Measurements from ENCODE around the gene CKB. TPM values are rescaled to one million over a fixed set of nuclear protein-coding genes. Genes with fewer than 3 reads are reported as not detected.
"Not testable (repeated sequence)": the region's sequence is repeated elsewhere in the genome, so short reads cannot be mapped to it uniquely, and the experiment has no call there.

CKB gene
- total RNA-seq, 2 donors from 2014 or later: 4.5 to 13.4 TPM

- peaks cover 9% of the 10 kb centered on the region for H3K36me3 Mint-ChIP-seq (ENCODE audit: low read depth)
Measured at GRCh38 chr14:103528146-103528586, 5.5 kb upstream of the CKB start.

GRCh38 chr14:103527408-103528145, 4.9 kb upstream of the CKB start:
- Mint-ChIP-seq H3K27me3 (no peaks in the 10 kb centered on the region), H3K4me1 (peaks cover 15% of the 10 kb centered on the region), H3K4me3 (peak overlapping the region; percentile 91), H3K36me3 (ENCODE audit: low read depth) (peaks cover 9% of the 10 kb centered on the region), H3K27ac (peak overlapping the region; percentile 94), H3K9me3 (no peaks in the 10 kb centered on the region)
- peak; percentile 86 for ATAC-seq (replicated peaks)

More at GRCh38 chr14:103528146-103528586, 5.5 kb upstream of the CKB start:
- H3K4me1 Mint-ChIP-seq: peaks cover 15% of the 10 kb centered on the region
- peak overlapping the region; percentile 91 for H3K4me3 Mint-ChIP-seq
- ATAC-seq (replicated peaks): no peak
- no peaks in the 10 kb centered on the region for H3K9me3 Mint-ChIP-seq
- no peaks in the 10 kb centered on the region for H3K27me3 Mint-ChIP-seq
- H3K27ac Mint-ChIP-seq: peak overlapping the region; percentile 97

GRCh38 chr14:103526914-103527248, 4.3 kb upstream of the CKB start:
- H3K4me3 Mint-ChIP-seq: peak overlapping the region; percentile 91
- H3K27ac Mint-ChIP-seq: peak overlapping the region; percentile 94
- no peaks in the 10 kb centered on the region for H3K27me3 Mint-ChIP-seq
- peaks cover 15% of the 10 kb centered on the region for H3K4me1 Mint-ChIP-seq
- H3K9me3 Mint-ChIP-seq: no peaks in the 10 kb centered on the region
- ATAC-seq (replicated peaks): no peak
- peaks cover 9% of the 10 kb centered on the region for H3K36me3 Mint-ChIP-seq (ENCODE audit: low read depth)

- ATAC-seq (replicated peaks): no peak
- Mint-ChIP-seq H3K9me3 (no peaks in the 10 kb centered on the region), H3K27me3 (no peaks in the 10 kb centered on the region), H3K36me3 (ENCODE audit: low read depth) (peaks cover 9% of the 10 kb centered on the region), H3K27ac (no peak overlapping the region), H3K4me1 (peaks cover 15% of the 10 kb centered on the region), H3K4me3 (no peak overlapping the region)
Measured at GRCh38 chr14:103526247-103526913, 3.8 kb upstream of the CKB start.

GRCh38 chr14:103525430-103526246, 3.0 kb upstream of the CKB start:
- H3K4me1 Mint-ChIP-seq: peaks cover 12% of the 10 kb centered on the region
- H3K36me3 Mint-ChIP-seq (ENCODE audit: low read depth); H3K27ac Mint-ChIP-seq; H3K27me3 Mint-ChIP-seq; H3K9me3 Mint-ChIP-seq; ATAC-seq (replicated peaks); H3K4me3 Mint-ChIP-seq: not testable (repeated sequence)

- ATAC-seq (replicated peaks): no peak
- H3K4me3 Mint-ChIP-seq: no peak overlapping the region
- peaks cover 12% of the 10 kb centered on the region for H3K4me1 Mint-ChIP-seq
- no peak overlapping the region for H3K27ac Mint-ChIP-seq
- no peaks in the 10 kb centered on the region for H3K9me3 Mint-ChIP-seq
- no peaks in the 10 kb centered on the region for H3K27me3 Mint-ChIP-seq
- no peaks in the 10 kb centered on the region for H3K36me3 Mint-ChIP-seq (ENCODE audit: low read depth)
Measured at GRCh38 chr14:103524002-103524935, 1.6 kb upstream of the CKB start.

GRCh38 chr14:103523575-103523954, 935 bp upstream of the CKB start:
- no peak for ATAC-seq (replicated peaks)
- no peak overlapping the region for H3K27ac Mint-ChIP-seq
- H3K27me3 Mint-ChIP-seq: no peaks in the 10 kb centered on the region
- no peaks in the 10 kb centered on the region for H3K36me3 Mint-ChIP-seq (ENCODE audit: low read depth)
- H3K4me1 Mint-ChIP-seq: peaks cover 13% of the 10 kb centered on the region
- peak overlapping the region; percentile 34 for H3K4me3 Mint-ChIP-seq
- H3K9me3 Mint-ChIP-seq: no peaks in the 10 kb centered on the region

- H3K27me3 Mint-ChIP-seq: no peaks in the 10 kb centered on the region
- no peaks in the 10 kb centered on the region for H3K9me3 Mint-ChIP-seq
- no peak for ATAC-seq (replicated peaks)
- H3K27ac Mint-ChIP-seq: no peak overlapping the region
- H3K36me3 Mint-ChIP-seq (ENCODE audit: low read depth): no peaks in the 10 kb centered on the region
- no peak overlapping the region for H3K4me3 Mint-ChIP-seq
- peaks cover 7% of the 10 kb centered on the region for H3K4me1 Mint-ChIP-seq
Measured at GRCh38 chr14:103521951-103522563, 573 bp downstream of the CKB start.

- H3K9me3 Mint-ChIP-seq: no peaks in the 10 kb centered on the region
- no peaks in the 10 kb centered on the region for H3K27me3 Mint-ChIP-seq
- H3K4me1 Mint-ChIP-seq: peaks cover 5% of the 10 kb centered on the region
- H3K4me3 Mint-ChIP-seq: peak overlapping the region; percentile 27
- no peak overlapping the region for H3K27ac Mint-ChIP-seq
- peak; percentile 31 for ATAC-seq (replicated peaks)
- no peaks in the 10 kb centered on the region for H3K36me3 Mint-ChIP-seq (ENCODE audit: low read depth)
Measured at GRCh38 chr14:103521438-103521950, 1.1 kb downstream of the CKB start.

- peak overlapping the region; percentile 27 for H3K4me3 Mint-ChIP-seq
- H3K36me3 Mint-ChIP-seq (ENCODE audit: low read depth): no peaks in the 10 kb centered on the region
- no peak overlapping the region for H3K27ac Mint-ChIP-seq
- ATAC-seq (replicated peaks): peak; percentile 62
- H3K27me3 Mint-ChIP-seq: no peaks in the 10 kb centered on the region
- H3K9me3 Mint-ChIP-seq: no peaks in the 10 kb centered on the region
- peaks cover 5% of the 10 kb centered on the region for H3K4me1 Mint-ChIP-seq
Measured at GRCh38 chr14:103520657-103521437, 1.8 kb downstream of the CKB start.

- no peaks in the 10 kb centered on the region for H3K9me3 Mint-ChIP-seq
- no peak overlapping the region for H3K27ac Mint-ChIP-seq
- no peaks in the 10 kb centered on the region for H3K36me3 Mint-ChIP-seq (ENCODE audit: low read depth)
- H3K4me3 Mint-ChIP-seq: peak overlapping the region; percentile 27
- peaks cover 5% of the 10 kb centered on the region for H3K4me1 Mint-ChIP-seq
- H3K27me3 Mint-ChIP-seq: no peaks in the 10 kb centered on the region
- no peak for ATAC-seq (replicated peaks)
Measured at GRCh38 chr14:103520269-103520656, 2.4 kb downstream of the CKB start.

- Mint-ChIP-seq H3K36me3 (ENCODE audit: low read depth) (no peaks in the 10 kb centered on the region), H3K27ac (no peak overlapping the region), H3K4me1 (peaks cover 5% of the 10 kb centered on the region), H3K4me3 (peak overlapping the region; percentile 27), H3K9me3 (no peaks in the 10 kb centered on the region), H3K27me3 (no peaks in the 10 kb centered on the region)
- ATAC-seq (replicated peaks): no peak
Measured at GRCh38 chr14:103519837-103520212, 2.8 kb downstream of the CKB start.
